ENCODE results near the gene CACNA1D.

Gene CACNA1D

DNA sequence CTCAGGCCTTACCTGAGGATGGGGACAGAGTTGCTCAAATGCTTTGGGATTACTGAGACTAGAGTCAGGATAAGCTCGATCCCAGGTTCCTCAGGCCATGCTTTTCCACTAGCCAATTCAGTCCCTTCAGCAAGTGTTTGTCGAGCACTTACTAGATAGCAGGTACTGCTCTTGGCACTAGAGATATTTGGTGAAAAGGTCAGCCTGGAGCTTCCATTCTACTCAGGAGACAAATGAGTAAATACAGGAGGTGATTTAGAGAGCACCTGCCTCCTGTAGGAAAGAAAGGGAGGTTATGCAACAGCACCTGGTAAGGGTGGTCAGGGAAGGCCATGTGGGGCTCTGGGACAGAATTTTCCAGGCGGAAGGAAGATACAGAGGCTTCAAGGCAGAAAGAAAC, 99.9 kb downstream of the CACNA1D start:
- H3K4ac ChIP-seq (ENCODE audit: low read depth in 1 of 2, low read length in 2 of 2), result no peak overlapping the region
- H2BK5ac ChIP-seq (ENCODE audit: low read depth, low read length, poor library complexity, severe bottlenecking), result no peak overlapping the region
- no peak for DNase-seq
- no peak overlapping the region for H2BK15ac ChIP-seq (ENCODE audit: low read depth, poor library complexity, severe bottlenecking)
- no peak overlapping the region for H2AK5ac ChIP-seq (ENCODE audit: low read length, severe bottlenecking)
- H2BK12ac ChIP-seq (ENCODE audit: low read length in 2 of 2), result no peak overlapping the region
- no peaks in the 10 kb centered on the region for H3K36me3 ChIP-seq (ENCODE audit: control insufficient read depth in 1 of 2, insufficient read depth in 2 of 2, low read depth in 1 of 2, low read length in 2 of 2)
- no peak overlapping the region for H3K27ac ChIP-seq (ENCODE audit: low read length, poor library complexity, severe bottlenecking)
- H2AFZ ChIP-seq (ENCODE audit: low read depth, low read length), result no peak overlapping the region
- H3K14ac ChIP-seq (ENCODE audit: low read length in 2 of 2), result no peak overlapping the region
- H4K91ac ChIP-seq (ENCODE audit: low read length), result no peak overlapping the region
- H3K4me3 ChIP-seq (ENCODE audit: insufficient read depth in 1 of 2, low read depth in 1 of 2, low read length in 2 of 2), result no peak overlapping the region
- H3K27me3 ChIP-seq (ENCODE audit: control insufficient read depth in 1 of 2, insufficient read depth in 1 of 2, low read length in 2 of 2), result peaks cover 0 to 14% of the 10 kb centered on the region in 2 experiments
- no peak overlapping the region for H3K18ac ChIP-seq (ENCODE audit: low read depth in 1 of 2, low read length in 2 of 2)
- no peak overlapping the region for H3K4me2 ChIP-seq (ENCODE audit: low read length, poor library complexity, severe bottlenecking)
- WGBS, result 75% methylated on average over 3 of the region's 3 CpGs
- no peak overlapping the region for H2BK120ac ChIP-seq (ENCODE audit: low read depth, low read length)
- H3K79me1 ChIP-seq (replicated peaks; ENCODE audit: low read length, poor library complexity, severe bottlenecking), result no peaks in the 10 kb centered on the region
- no peak overlapping the region for H3K23ac ChIP-seq (ENCODE audit: low read length in 2 of 2)
- no peaks in the 10 kb centered on the region for H3K9me3 ChIP-seq (ENCODE audit: control insufficient read depth, low read length)
- H4K8ac ChIP-seq (ENCODE audit: low read length), result no peak overlapping the region
- no peak overlapping the region for H3K9ac ChIP-seq (ENCODE audit: low read length)
- no peaks in the 10 kb centered on the region for H3K4me1 ChIP-seq (ENCODE audit: control insufficient read depth, insufficient read depth, low read depth, low read length)

- no peak overlapping the region for H3K4me3 ChIP-seq (ENCODE audit: insufficient read depth in 1 of 2, low read depth in 1 of 2, low read length in 2 of 2)
- H3K4me2 ChIP-seq (ENCODE audit: low read length, poor library complexity, severe bottlenecking), result no peak overlapping the region
- H3K23ac ChIP-seq (ENCODE audit: low read length in 2 of 2), result no peak overlapping the region
- no peak overlapping the region for H2BK5ac ChIP-seq (ENCODE audit: low read depth, low read length, poor library complexity, severe bottlenecking)
- H3K27me3 ChIP-seq (ENCODE audit: control insufficient read depth in 1 of 2, insufficient read depth in 1 of 2, low read length in 2 of 2), result peaks cover 0 to 14% of the 10 kb centered on the region in 2 experiments
- no peak overlapping the region for H4K91ac ChIP-seq (ENCODE audit: low read length)
- no peaks in the 10 kb centered on the region for H3K79me1 ChIP-seq (replicated peaks; ENCODE audit: low read length, poor library complexity, severe bottlenecking)
- H2BK15ac ChIP-seq (ENCODE audit: low read depth, poor library complexity, severe bottlenecking), result no peak overlapping the region
- H3K9ac ChIP-seq (ENCODE audit: low read length), result no peak overlapping the region
- H3K27ac ChIP-seq (ENCODE audit: low read length, poor library complexity, severe bottlenecking), result no peak overlapping the region
- H2AFZ ChIP-seq (ENCODE audit: low read depth, low read length), result no peak overlapping the region
- no peak overlapping the region for H3K4ac ChIP-seq (ENCODE audit: low read depth in 1 of 2, low read length in 2 of 2)
- H3K9me3 ChIP-seq (ENCODE audit: control insufficient read depth, low read length), result no peaks in the 10 kb centered on the region
- H3K14ac ChIP-seq (ENCODE audit: low read length in 2 of 2), result no peak overlapping the region
- no peaks in the 10 kb centered on the region for H3K36me3 ChIP-seq (ENCODE audit: control insufficient read depth in 1 of 2, insufficient read depth in 2 of 2, low read depth in 1 of 2, low read length in 2 of 2)
- H2AK5ac ChIP-seq (ENCODE audit: low read length, severe bottlenecking), result no peak overlapping the region
- H2BK12ac ChIP-seq (ENCODE audit: low read length in 2 of 2), result no peak overlapping the region
- no peak overlapping the region for H2BK120ac ChIP-seq (ENCODE audit: low read depth, low read length)
- DNase-seq, result no peak
- no peaks in the 10 kb centered on the region for H3K4me1 ChIP-seq (ENCODE audit: control insufficient read depth, insufficient read depth, low read depth, low read length)
- H4K8ac ChIP-seq (ENCODE audit: low read length), result no peak overlapping the region
- 84% methylated on average over 2 of the region's 3 CpGs for WGBS
- no peak overlapping the region for H3K18ac ChIP-seq (ENCODE audit: low read depth in 1 of 2, low read length in 2 of 2)
Observed at GRCh38 chr3:53595660-53596059, 101.2 kb downstream of the CACNA1D start.

GRCh38 chr3:53597136-53597915, 102.9 kb downstream of the CACNA1D start:
- no peak overlapping the region for H3K4ac ChIP-seq (ENCODE audit: low read depth in 1 of 2, low read length in 2 of 2)
- H4K91ac ChIP-seq (ENCODE audit: low read length), result no peak overlapping the region
- H3K27me3 ChIP-seq (ENCODE audit: control insufficient read depth in 1 of 2, insufficient read depth in 1 of 2, low read length in 2 of 2), result peaks cover 0 to 14% of the 10 kb centered on the region in 2 experiments
- DNase-seq, result no peak
- no peak overlapping the region for H3K9ac ChIP-seq (ENCODE audit: low read length)
- no peak overlapping the region for H3K4me3 ChIP-seq (ENCODE audit: insufficient read depth in 1 of 2, low read depth in 1 of 2, low read length in 2 of 2)
- no peaks in the 10 kb centered on the region for H3K79me1 ChIP-seq (replicated peaks; ENCODE audit: low read length, poor library complexity, severe bottlenecking)
- H2BK5ac ChIP-seq (ENCODE audit: low read depth, low read length, poor library complexity, severe bottlenecking), result no peak overlapping the region
- no peaks in the 10 kb centered on the region for H3K9me3 ChIP-seq (ENCODE audit: control insufficient read depth, low read length)
- H2AFZ ChIP-seq (ENCODE audit: low read depth, low read length), result no peak overlapping the region
- no peak overlapping the region for H3K14ac ChIP-seq (ENCODE audit: low read length in 2 of 2)
- H3K23ac ChIP-seq (ENCODE audit: low read length in 2 of 2), result no peak overlapping the region
- H2BK12ac ChIP-seq (ENCODE audit: low read length in 2 of 2), result no peak overlapping the region
- H3K4me1 ChIP-seq (ENCODE audit: control insufficient read depth, insufficient read depth, low read depth, low read length), result no peaks in the 10 kb centered on the region
- H3K27ac ChIP-seq (ENCODE audit: low read length, poor library complexity, severe bottlenecking), result no peak overlapping the region
- H2BK120ac ChIP-seq (ENCODE audit: low read depth, low read length), result no peak overlapping the region
- H3K18ac ChIP-seq (ENCODE audit: low read depth in 1 of 2, low read length in 2 of 2), result no peak overlapping the region
- no peak overlapping the region for H3K4me2 ChIP-seq (ENCODE audit: low read length, poor library complexity, severe bottlenecking)
- 23% methylated on average over 4 of the region's 4 CpGs for WGBS
- H2BK15ac ChIP-seq (ENCODE audit: low read depth, poor library complexity, severe bottlenecking), result no peak overlapping the region
- no peak overlapping the region for H2AK5ac ChIP-seq (ENCODE audit: low read length, severe bottlenecking)
- H4K8ac ChIP-seq (ENCODE audit: low read length), result no peak overlapping the region
- H3K36me3 ChIP-seq (ENCODE audit: control insufficient read depth in 1 of 2, insufficient read depth in 2 of 2, low read depth in 1 of 2, low read length in 2 of 2), result no peaks in the 10 kb centered on the region

DNA sequence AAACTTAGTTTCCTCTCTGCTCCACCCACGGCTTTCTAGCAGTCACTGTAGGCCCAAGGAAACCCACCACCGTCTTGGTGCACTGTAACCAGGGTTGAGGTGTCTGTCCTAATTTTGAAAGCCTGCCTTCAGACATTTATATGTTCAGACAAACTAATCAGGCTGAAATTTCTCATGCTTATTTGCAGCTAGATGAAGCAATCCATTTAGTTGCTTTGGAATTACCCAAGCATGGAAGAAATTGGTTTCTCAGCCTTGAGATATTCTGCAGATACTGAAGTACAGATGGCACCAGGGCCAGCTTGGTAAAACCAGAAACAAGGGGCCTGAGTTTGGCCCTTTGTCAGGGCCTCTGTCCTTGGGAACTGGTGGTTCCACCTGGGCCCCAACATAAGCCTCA, 105.4 kb downstream of the CACNA1D start:
- Histone ChIP-seq H3K14ac (ENCODE audit: low read length in 2 of 2) (no peak overlapping the region), H3K9ac (ENCODE audit: low read length) (no peak overlapping the region), H3K4me3 (ENCODE audit: insufficient read depth in 1 of 2, low read depth in 1 of 2, low read length in 2 of 2) (no peak overlapping the region), H3K4me2 (ENCODE audit: low read length, poor library complexity, severe bottlenecking) (no peak overlapping the region), H4K91ac (ENCODE audit: low read length) (no peak overlapping the region), H3K79me1 (replicated peaks; ENCODE audit: low read length, poor library complexity, severe bottlenecking) (no peaks in the 10 kb centered on the region), H3K27me3 (ENCODE audit: control insufficient read depth in 1 of 2, insufficient read depth in 1 of 2, low read length in 2 of 2) (peaks cover 0 to 4% of the 10 kb centered on the region in 2 experiments), H3K36me3 (ENCODE audit: control insufficient read depth in 1 of 2, insufficient read depth in 2 of 2, low read depth in 1 of 2, low read length in 2 of 2) (no peaks in the 10 kb centered on the region), H2BK120ac (ENCODE audit: low read depth, low read length) (no peak overlapping the region), H4K8ac (ENCODE audit: low read length) (no peak overlapping the region), H3K4me1 (ENCODE audit: control insufficient read depth, insufficient read depth, low read depth, low read length) (no peaks in the 10 kb centered on the region), H3K27ac (ENCODE audit: low read length, poor library complexity, severe bottlenecking) (no peak overlapping the region), H3K9me3 (ENCODE audit: control insufficient read depth, low read length) (no peaks in the 10 kb centered on the region), H3K18ac (ENCODE audit: low read depth in 1 of 2, low read length in 2 of 2) (no peak overlapping the region), H2AK5ac (ENCODE audit: low read length, severe bottlenecking) (no peak overlapping the region), H3K23ac (ENCODE audit: low read length in 2 of 2) (no peak overlapping the region), H2BK12ac (ENCODE audit: low read length in 2 of 2) (no peak overlapping the region), H2BK15ac (ENCODE audit: low read depth, poor library complexity, severe bottlenecking) (no peak overlapping the region), H2BK5ac (ENCODE audit: low read depth, low read length, poor library complexity, severe bottlenecking) (no peak overlapping the region), H2AFZ (ENCODE audit: low read depth, low read length) (no peak overlapping the region), H3K4ac (ENCODE audit: low read depth in 1 of 2, low read length in 2 of 2) (no peak overlapping the region)
- no peak for DNase-seq
- WGBS, result 59% methylated on average over 2 of the region's 2 CpGs

All from mesenchymal stem cell (in vitro differentiated cells and primary cell).